GM12878 (cell line): ENCODE measurements around the gene POLD4. TPM values are rescaled to one million over a fixed set of nuclear protein-coding genes. Genes with fewer than 3 reads are reported as not detected.

ENCODE experiments used
- ATF2 ChIP-seq: IDR thresholded peaks from 2 replicates; pipeline ENCODE4 v1.6.1; 2012; ENCODE audit warnings: low read length, inconsistent platforms
- ATF3 ChIP-seq: IDR thresholded peaks from 2 replicates; pipeline ENCODE4 v1.6.1; 2011; ENCODE audit warnings: low read depth, mild to moderate bottlenecking, low read length, moderate library complexity, borderline replicate concordance; ENCODE audit errors: extremely low read depth
- CEBPB ChIP-seq, 2 experiments: fragments of 150-350 bp in 1 of 2; IDR thresholded peaks; 2 replicates each; pipeline ENCODE4 v1.6.1; 2012 to 2014; ENCODE audit warnings: low read depth in 2 of 2, low read length in 2 of 2, borderline replicate concordance in 1 of 2, inconsistent platforms in 1 of 2
- CHD4 ChIP-seq: fragments of 200-600 bp; sonication (generic); IDR thresholded peaks from 2 replicates; pipeline ENCODE4 v1.6.1; 2016; ENCODE audit warnings: mild to moderate bottlenecking
- E2F4 ChIP-seq: IDR thresholded peaks from 2 replicates; pipeline ENCODE4 v1.6.1; 2012; ENCODE audit warnings: low read depth, low read length, improper control_type of control experiment
- EP300 ChIP-seq, 2 experiments: fragments of 150-350 bp in 1 of 2; IDR thresholded peaks; 2 replicates each; pipeline ENCODE4 v1.6.1; 2011 to 2012; ENCODE audit warnings: low read depth in 2 of 2, low read length in 2 of 2, borderline replicate concordance in 1 of 2, improper control_type of control experiment in 1 of 2, inconsistent platforms in 1 of 2; ENCODE audit not compliant: control insufficient read depth in 1 of 2
- GABPA ChIP-seq: IDR thresholded peaks from 2 replicates; pipeline ENCODE4 v1.6.1; 2014; ENCODE audit warnings: antibody characterized with exemption, low read depth, mild to moderate bottlenecking, inconsistent platforms
- NFYA ChIP-seq: IDR thresholded peaks from 2 replicates; pipeline ENCODE4 v1.6.1; 2011; ENCODE audit warnings: low read depth, mild to moderate bottlenecking, low read length, improper control_type of control experiment, borderline replicate concordance
- NR2C2 ChIP-seq: IDR thresholded peaks from 2 replicates; pipeline ENCODE4 v1.6.1; 2011; ENCODE audit warnings: borderline replicate concordance, low read depth; ENCODE audit not compliant: control insufficient read depth, insufficient read length
- NRF1 ChIP-seq: conservative IDR thresholded peaks from 2 replicates; pipeline ENCODE4 v1.6.1; 2011; ENCODE audit warnings: mild to moderate bottlenecking, low read depth, low read length, improper control_type of control experiment
- POLR2AphosphoS2 ChIP-seq: IDR thresholded peaks from 2 replicates; pipeline ENCODE4 v1.6.1; 2011; ENCODE audit warnings: low read depth, mild to moderate bottlenecking, low read length, improper control_type of control experiment, moderate library complexity
- POLR2AphosphoS5 ChIP-seq: IDR thresholded peaks from 2 replicates; pipeline ENCODE4 v1.6.1; 2011; ENCODE audit warnings: mild to moderate bottlenecking, low read length, inconsistent platforms
- PRDM15 ChIP-seq: fragments of 450-650 bp; formaldehyde crosslinking; IDR thresholded peaks from 2 replicates; pipeline ENCODE4 v1.4.0; 2020; ENCODE audit warnings: mild to moderate bottlenecking, moderate library complexity
- RAD51 ChIP-seq: fragments of 450-650 bp; IDR thresholded peaks from 2 replicates; pipeline ENCODE4 v1.6.1; 2016; ENCODE audit warnings: moderate library complexity, mild to moderate bottlenecking, inconsistent platforms
- SMARCA5 ChIP-seq: fragments of 450-650 bp; IDR thresholded peaks from 2 replicates; pipeline ENCODE4 v1.6.1; 2017; ENCODE audit warnings: mild to moderate bottlenecking
- SUZ12 ChIP-seq: fragments of 200-600 bp; sonication (generic); IDR thresholded peaks from one replicate; pipeline ENCODE4 v1.6.1; 2018; ENCODE audit warnings: antibody characterized with exemption, mild to moderate bottlenecking; ENCODE audit not compliant: unreplicated experiment
- ZNF384 ChIP-seq: IDR thresholded peaks from 2 replicates; pipeline ENCODE4 v1.6.1; 2012; ENCODE audit warnings: low read depth, mild to moderate bottlenecking, low read length, improper control_type of control experiment, borderline replicate concordance
- ZNF687 ChIP-seq: fragments of 450-650 bp; IDR thresholded peaks from 2 replicates; pipeline ENCODE4 v1.6.1; 2017; ENCODE audit warnings: mild to moderate bottlenecking, moderate library complexity
- polyA plus RNA-seq, 11 experiments: library from polyadenylated mRNA; depleted of rRNA in 4 of 11; unstranded in 6 of 11; stranded (reverse) in 5 of 11; fragments of >200 nt; fragmentation: Nextera tagmentation in 4 of 11; fragmentation: Illumina TruSeq in 1 of 11; extraction: Ambion mirVana in 4 of 11; extraction: Trizol in 1 of 11; gene quantifications; 1 replicate in 1 of 11; 2 replicates in 10 of 11; pipeline versions ENCODE4 v1.2.1 to v1.2.3, GENCODE V29; 2011 to 2016; ENCODE audit warnings: inconsistent platforms in 2 of 11, missing spikeins in 2 of 11, low read depth in 1 of 11
- total RNA-seq, 4 experiments: library from RNA; depleted of rRNA in 3 of 4; stranded (reverse); fragments of >200 nt in 3 of 4; fragmentation: Illumina TruSeq in 1 of 4; extraction: Trizol in 1 of 4; gene quantifications; 2 replicates each; pipeline versions ENCODE4 v1.2.1 to v1.2.3, GENCODE V29; 2013 to 2021

The POLD4 gene
- total and polyA plus RNA-seq, 10 of the 15 experiments (the other 5 are each of a cell fraction or from before 2014, with no cell fraction given) = 8.1 to 176 (median 88.1) TPM

GRCh38 chr11:67353317-67354074, at the start of gene POLD4 (continued):
- TF ChIP-seq E2F4 (no peak), NFYA (peak; percentile 27; the same call in 1 of the 2 replicates), POLR2AphosphoS2 (peak; percentile 97), POLR2AphosphoS5 (peak; percentile 95), GABPA (no peak), SUZ12 (no peak), ATF3 (no peak), RAD51 (no peak), SMARCA5 (peak; percentile 76; the same call in 1 of the 2 replicates), NRF1 (no peak), EP300 (IDR thresholded peaks at IDR 0.05; ENCODE audit: borderline replicate concordance in 1 of 2, control insufficient read depth in 1 of 2, low read depth in 2 of 2, low read length in 2 of 2) (peak; percentile 58 to 67; a peak in 2 of 4 replicates), ZNF687 (peak; percentile 89), PRDM15 (no peak), NR2C2 (no peak), ATF2 (no peak), ZNF384 (no peak), CEBPB (IDR thresholded peaks at IDR 0.05; ENCODE audit: borderline replicate concordance in 1 of 2, low read depth in 2 of 2, low read length in 2 of 2) (no peak), CHD4 (no peak)
